HG03103 (cell line): ENCODE measurements around the gene CIB4.

Experiments
- ATAC-seq: cut with Tn5 transposase; IDR thresholded peaks from one replicate; pipeline ENCODE4 v1.9.1; 2021; ENCODE audit warnings: low read depth; ENCODE audit not compliant: unreplicated experiment

CIB4 gene

DNA sequence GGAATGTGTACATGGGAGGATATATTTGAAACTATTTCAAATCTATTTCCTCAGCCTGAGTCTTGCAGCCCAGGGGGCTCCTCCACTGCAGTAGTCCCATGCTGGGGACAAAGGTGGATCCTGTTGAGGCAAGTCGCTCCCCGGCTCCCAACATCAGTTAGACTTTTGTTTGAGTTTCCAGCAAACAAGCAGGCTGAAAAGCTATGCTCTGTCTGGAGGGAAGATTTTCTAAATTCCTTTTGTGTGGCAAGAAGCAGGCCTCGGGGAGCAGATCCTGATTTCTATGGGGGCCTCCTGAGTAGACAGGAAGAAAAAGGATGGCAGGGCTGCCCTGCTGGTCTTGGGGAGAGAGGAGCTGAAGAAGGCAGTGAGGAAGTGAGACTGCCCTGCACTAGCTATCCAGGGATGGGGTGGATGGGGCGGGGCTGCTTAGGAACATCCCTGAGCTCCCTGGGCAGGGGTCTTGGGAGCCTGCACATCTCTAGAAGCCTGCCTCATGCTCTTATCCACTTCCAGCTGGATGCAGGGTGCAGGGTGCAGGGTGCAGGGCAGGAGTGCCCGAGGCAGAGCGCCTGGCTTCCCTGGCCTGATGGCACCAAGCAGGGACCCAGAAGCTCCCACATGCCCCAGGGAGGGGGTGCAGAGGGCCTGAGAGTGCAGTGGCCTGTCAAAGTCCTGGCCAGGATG, 6.0 kb upstream of the CIB4 start:
- ATAC-seq: no peak

DNA sequence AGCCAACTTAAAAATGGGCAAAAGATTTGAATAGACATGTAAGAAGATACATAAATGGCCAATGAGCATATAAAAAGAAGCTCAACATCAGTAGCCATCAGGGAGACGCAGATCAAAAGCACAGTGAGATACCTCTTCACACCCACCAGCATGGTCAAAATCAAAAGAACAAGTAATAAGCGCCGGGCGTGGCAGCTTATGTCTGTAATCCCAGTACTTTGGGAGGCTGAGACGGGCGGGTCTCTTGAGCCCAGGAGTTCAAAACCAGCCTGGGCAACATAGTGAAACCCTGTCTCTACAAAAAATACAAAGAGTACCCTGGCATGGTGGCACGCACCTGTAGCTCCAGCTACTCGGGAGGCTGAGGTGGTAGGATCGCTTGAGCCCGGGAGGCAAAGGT, 4.6 kb upstream of the CIB4 start:
- no peak for ATAC-seq

- no peak for ATAC-seq
Measured at GRCh38 chr2:26644188-26644835, 3.1 kb upstream of the CIB4 start.

DNA sequence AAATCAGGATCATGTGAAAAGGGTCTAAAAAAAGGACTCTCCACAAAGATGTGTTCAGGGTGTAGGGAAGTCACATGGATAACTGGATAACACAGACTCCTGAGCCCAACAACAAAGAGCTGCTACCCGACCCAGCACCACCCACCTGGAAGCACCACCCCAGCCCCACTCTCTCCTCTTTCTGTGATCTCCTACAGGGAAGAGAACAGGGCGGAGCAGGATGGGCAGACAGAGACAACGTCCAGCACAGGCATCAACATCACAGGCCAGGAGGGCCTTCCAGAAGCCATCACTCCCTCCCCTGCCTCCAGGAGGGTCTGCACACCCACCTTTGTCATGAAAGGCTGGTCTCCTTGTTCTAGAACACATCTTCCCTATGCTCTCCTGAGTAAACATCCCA, 1.3 kb upstream of the CIB4 start:
- ATAC-seq: no peak

DNA sequence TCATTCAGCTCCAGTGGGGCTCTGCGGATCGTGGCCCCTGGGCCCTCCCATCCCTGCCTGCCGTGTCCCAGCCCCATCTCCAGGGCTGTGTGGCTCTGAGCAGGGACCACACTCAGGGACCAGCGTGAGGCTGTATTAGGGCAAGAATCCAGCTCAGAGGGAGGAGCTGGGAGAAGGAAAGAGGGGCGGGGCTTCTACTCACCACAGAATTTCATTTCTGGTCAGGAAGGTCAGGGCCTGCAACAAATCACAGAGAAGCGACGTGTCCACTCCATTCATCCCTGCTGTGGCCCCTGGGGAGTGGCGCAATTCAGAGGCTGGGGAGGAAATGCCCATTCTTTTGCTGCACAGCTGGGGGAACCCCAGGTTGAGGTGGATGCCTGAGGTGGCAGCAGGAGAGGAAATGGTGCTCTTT, 828 bp downstream of the CIB4 start:
- ATAC-seq: no peak

DNA sequence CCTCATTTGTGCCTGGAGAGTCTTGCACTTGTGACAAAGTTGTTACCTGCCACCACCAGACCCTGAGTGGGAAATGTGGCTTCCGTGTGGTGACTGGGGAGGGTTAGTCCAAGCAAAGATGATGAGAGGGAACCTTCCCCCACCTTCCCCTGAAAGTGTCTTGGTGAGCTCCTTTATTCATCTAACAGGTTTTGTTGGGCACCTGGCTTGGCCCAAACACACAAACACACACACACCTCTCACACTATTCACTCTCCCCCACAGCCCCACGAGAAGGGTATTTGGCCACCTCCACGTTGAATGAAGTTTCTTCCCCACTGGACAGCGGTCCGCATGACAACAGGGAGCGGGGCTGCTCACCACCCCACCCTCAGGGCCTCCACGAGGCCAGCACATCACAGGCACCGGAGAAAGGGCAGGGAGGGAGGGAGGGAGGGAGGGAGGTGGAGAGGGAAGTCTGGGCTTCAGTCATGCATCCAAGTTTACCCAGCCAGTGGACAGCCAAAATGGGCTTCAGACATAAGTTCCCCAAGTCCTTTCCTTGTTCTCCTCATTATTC, 1.4 kb downstream of the CIB4 start:
- no peak for ATAC-seq

DNA sequence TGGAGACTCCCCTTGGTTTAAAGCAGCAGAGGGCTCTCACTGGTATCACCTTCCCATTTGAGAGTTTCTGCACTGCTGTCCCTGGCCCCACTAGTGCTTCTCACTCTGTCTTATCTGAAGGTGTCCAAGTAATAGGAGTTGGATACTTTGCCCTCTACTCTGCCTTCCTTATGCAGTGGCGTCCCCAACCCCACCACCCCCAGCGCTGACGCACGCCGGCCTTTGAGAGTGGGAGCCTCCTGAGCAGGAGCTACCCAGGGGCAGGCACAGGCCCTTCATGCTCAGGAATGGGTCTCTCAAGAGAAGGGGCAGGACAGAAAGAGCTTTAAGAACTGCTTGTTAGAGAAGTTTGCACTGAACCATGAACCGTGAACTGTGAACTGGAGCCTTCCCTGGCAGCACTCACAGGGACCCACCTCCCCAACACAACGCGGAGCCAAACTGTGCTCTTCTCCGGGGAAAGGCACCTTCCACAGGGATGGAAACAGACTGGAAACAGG, 3.3 kb downstream of the CIB4 start:
- no peak for ATAC-seq

DNA sequence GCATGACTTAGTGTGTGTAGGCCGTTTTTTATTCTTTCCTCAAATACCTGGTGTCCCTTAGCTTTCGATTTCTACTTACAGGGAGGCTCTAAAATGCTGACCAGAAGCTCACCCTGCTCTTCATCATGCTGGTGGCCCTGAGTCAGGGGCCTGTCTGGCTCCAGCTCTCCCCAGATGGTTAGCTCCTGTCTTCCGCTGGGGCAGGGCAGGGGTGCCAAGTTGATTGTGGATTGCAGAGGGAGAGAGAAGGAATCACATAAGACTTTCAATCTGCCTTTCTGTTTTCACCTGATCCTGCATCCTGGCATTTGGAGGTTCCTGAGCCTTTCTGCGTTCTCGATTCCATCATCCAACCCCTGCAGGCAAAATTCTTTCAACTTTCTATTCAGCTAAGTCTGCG, 4.2 kb downstream of the CIB4 start:
- no peak for ATAC-seq

GRCh38 chr2:26635401-26635800, 5.8 kb downstream of the CIB4 start:
- no peak for ATAC-seq

DNA sequence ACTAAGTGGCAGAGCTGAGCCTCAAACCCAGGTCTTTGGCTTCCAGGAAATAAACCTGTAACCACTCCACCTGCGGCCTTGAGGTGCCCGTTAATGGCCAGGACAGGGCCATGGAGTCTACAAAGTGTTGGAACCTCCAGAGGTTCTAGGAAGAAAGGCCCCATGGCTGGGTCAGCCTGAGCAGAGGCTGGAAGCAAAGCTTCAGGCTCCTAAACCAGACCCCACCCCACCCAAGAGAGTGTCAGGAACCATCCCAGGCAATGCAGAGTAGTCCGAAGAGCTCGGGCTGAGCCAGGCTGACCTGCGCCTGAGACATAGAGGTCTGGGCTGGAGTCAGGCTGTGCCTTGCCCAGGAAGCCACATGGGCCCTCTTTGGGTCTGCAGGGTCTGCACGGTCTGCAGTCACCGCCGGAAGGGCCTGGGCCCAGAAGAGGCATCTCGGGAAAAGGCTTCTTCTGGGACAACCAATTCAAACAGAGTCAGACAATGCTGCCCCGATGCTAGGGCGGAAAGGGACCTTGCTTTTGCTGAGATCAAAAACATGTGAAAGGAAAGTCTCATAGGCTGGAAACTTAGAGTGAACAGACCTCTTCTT, 6.4 kb downstream of the CIB4 start:
- no peak for ATAC-seq

DNA sequence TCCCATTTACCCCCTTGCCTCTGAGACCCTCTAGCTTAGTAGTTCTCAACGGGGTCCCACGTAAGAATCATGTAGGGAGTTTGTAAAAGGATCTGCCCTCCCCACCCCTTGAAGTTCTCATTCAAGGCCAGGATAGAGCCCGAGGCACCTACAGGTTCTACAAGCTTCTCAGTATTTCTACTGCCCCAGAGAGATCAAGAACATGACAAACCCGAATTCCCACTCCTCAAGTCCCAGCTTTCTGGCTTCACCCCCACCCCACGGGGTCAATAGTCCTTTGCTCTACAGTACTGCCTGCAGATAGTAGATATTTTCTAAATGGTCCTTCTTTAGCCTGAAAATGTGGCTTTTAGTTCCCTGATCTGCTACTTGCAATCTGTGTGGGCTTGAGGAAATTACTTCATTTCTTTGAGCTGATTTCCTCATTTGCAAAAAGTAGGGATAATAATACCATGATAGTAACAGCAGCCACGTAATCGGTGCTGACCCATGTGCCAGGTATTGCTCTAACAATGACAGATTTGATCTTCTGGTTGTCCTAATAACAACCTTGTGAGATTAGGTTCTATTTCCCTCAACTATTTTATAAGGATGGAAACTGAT, 7.1 kb downstream of the CIB4 start:
- ATAC-seq: no peak

- no peak for ATAC-seq
Measured at GRCh38 chr2:26633351-26633945, 7.7 kb downstream of the CIB4 start.

DNA sequence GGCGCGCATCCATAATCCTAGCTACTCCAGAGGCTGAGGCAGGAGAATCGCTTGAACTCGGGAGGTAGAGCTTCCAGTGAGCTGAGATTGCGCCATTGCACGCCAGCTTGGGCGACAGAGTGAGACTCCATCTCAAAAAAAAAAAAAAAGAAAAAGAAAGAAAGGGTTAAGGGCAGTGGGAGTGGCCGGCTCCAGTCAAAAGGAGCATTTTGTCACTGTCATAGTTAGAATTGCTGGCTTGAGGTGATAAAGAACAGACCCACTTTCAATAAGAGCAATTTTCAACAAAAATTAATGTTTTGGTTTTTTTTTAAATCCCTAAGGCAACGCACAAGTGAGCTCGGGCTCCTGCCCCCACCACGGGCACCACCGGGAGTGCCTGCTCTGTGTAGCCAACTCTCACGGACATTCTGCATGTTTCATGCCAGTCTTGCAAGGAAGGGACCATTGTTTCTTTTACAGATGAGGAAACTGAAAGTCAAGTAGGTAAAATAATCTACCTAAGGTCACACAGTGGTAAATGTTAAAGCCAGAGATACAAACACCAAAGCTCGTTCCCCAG, 8.5 kb downstream of the CIB4 start:
- ATAC-seq: no peak

GRCh38 chr2:26631401-26632170, 9.6 kb downstream of the CIB4 start:
- no peak for ATAC-seq

DNA sequence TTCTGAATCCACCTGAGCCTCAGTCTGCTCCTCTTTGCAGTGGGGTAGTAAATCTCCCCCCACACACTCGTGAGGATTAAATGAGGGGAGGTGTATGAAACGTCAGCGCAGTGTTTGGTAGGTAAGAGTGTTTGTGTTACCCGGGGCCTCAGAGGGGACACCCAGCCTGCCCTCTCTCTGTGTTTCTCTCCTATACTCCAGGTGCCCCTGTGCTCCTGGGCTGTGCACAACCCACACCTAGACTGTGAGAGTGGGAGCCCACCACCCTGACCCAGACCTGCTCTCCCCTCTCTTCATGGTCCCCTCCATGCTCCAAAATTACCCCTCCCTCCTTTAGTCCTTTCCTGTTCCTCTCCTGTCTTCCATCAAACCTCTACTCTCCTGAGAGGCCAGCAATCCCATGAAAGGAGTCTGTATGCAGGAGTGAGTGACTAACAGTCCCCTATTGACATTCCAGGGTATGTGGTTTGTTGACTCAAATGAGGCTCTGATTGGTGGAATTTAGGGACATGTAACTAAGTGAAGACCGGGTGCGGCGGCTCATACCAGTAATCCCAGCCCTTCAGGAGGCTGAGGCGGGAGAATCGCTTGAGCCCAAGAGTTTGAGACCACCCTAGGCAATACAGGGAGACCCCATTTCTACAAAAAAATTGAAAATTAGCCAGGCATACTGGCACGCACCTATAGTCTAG, 10.4 kb downstream of the CIB4 start:
- no peak for ATAC-seq

DNA sequence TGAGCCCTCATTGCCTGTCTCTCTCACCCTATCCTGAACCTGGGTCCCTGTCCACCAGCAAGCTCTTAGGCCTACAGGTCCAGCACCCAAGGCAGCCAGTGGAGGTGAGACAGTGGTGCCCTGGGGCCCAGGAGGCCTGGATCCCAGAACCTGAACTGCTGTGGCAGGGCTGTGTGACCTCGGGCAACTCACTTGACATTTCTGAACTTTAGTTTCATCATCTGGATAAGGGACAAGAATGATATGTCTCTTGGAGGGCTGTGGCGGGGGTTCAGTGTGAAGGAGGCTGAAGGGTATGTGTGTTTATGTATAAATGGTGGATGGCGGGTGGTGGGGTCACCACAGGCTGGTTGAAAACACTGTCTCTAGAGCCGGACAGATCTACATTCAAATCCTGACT, 10.9 kb downstream of the CIB4 start:
- ATAC-seq: no peak

DNA sequence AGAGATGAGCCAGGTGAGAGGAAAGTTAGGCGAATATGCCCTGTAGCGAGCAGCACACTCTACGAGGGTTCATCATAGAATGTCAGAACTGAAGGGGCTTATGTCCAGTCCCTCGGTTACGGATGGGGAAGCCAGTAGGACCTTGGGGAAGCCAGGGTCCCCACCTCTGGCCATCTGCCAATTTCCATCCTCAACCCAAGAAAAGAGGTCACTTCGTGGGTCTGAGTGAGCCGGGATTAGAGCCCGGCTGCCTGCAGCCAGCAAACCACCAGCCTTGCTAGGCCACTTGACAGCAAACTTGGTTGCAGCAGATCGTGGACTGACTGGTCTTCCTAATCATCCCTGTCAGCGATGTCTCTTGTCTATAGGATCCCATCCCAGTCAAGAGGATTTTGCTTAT, 11.4 kb downstream of the CIB4 start:
- ATAC-seq: no peak

DNA sequence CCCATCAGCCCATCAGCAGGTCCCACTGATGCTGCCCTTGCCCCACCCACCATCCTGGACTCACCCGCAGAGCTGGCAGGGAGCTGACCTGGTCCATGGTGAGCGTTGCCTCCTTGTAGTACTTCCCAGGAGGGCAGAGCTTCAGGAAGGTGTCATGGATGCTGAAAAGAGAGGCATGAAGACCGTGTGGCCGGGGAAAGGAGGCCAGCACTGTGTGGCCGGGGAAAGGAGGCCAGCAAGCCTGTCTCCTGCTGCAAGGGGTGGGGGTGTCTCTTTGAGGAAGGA, 11.9 kb downstream of the CIB4 start:
- ATAC-seq: no peak

GRCh38 chr2:26628561-26629345, 12.4 kb downstream of the CIB4 start:
- no peak for ATAC-seq
